Keratinocyte (primary cell): ENCODE results near the gene SELENOS.

Experiments
- CTCF ChIP-seq, 3 experiments: IDR thresholded peaks in 1 of 3; conservative IDR thresholded peaks in 1 of 3; optimal IDR thresholded peaks in 1 of 3; 2 replicates in 2 of 3; 3 replicates in 1 of 3; pipeline versions ENCODE3 to v1.5.1; 2011; ENCODE audit warnings: low read length in 3 of 3, mild to moderate bottlenecking in 3 of 3, moderate library complexity in 2 of 3, control low read depth in 1 of 3, inconsistent platforms in 1 of 3; ENCODE audit not compliant: insufficient read depth in 2 of 3; ENCODE audit errors: extremely low read depth in 1 of 3
- EZH2 ChIP-seq: IDR thresholded peaks from one replicate; pipeline ENCODE4 v1.6.1; 2012; ENCODE audit warnings: inconsistent platforms, mild to moderate bottlenecking, low read length, moderate library complexity

GRCh38 chr15:101318839-101319238 is 41.6 kb upstream of the SELENOS start:
- TF ChIP-seq CTCF (optimal IDR thresholded peaks at IDR 0.05 in 1 of 3, IDR thresholded peaks at IDR 0.05 in 1 of 3, conservative IDR thresholded peaks at IDR 0.05 in 1 of 3; ENCODE audit: extremely low read depth in 1 of 3, insufficient read depth in 2 of 3, low read length in 3 of 3), result no peak
- TF ChIP-seq EZH2, result no peak
